ENCODE data around the gene HPSE2.
A peak's percentile ranks its signal among the peaks of the same experiment; 100 is the strongest.

Gene HPSE2

GRCh38 chr10:98608411-98608810, 627.2 kb downstream of the HPSE2 start:
- DNase-seq (ENCODE audit: low read depth, low spot score): peak; percentile 7
- H3K4me3 ChIP-seq (ENCODE audit: low read depth, low read length): no peak overlapping the region
- in situ Hi-C loops (cut with HindIII; ENCODE audit: low sequenced_read_pairs): no loop called here
- no peak for TF ChIP-seq CTCF (IDR thresholded peaks at IDR 0.05; ENCODE audit: low read depth, low read length)

- no peak for DNase-seq (ENCODE audit: low read depth, low spot score)
- H3K4me3 ChIP-seq (ENCODE audit: low read depth, low read length): no peak overlapping the region
- in situ Hi-C loops (cut with HindIII; ENCODE audit: low sequenced_read_pairs): no loop called here
- no peak for TF ChIP-seq CTCF (IDR thresholded peaks at IDR 0.05; ENCODE audit: low read depth, low read length)
These were observed 633.4 kb downstream of the HPSE2 start for GRCh38 chr10:98602224-98602623.

- H3K4me3 ChIP-seq (ENCODE audit: low read depth, low read length): no peak overlapping the region
- in situ Hi-C loops (cut with HindIII; ENCODE audit: low sequenced_read_pairs): no loop called here
- no peak for TF ChIP-seq CTCF (IDR thresholded peaks at IDR 0.05; ENCODE audit: low read depth, low read length)
- DNase-seq (ENCODE audit: low read depth, low spot score): no peak
These were observed 636.5 kb downstream of the HPSE2 start for GRCh38 chr10:98599032-98599610.

- no peak for DNase-seq (ENCODE audit: low read depth, low spot score)
- in situ Hi-C loops (cut with HindIII; ENCODE audit: low sequenced_read_pairs): no loop called here
- H3K4me3 ChIP-seq (ENCODE audit: low read depth, low read length): no peak overlapping the region
- TF ChIP-seq CTCF (IDR thresholded peaks at IDR 0.05; ENCODE audit: low read depth, low read length): no peak
These were observed 639.2 kb downstream of the HPSE2 start for GRCh38 chr10:98596404-98596803.

GRCh38 chr10:98589691-98590090, 646.0 kb downstream of the HPSE2 start:
- DNase-seq (ENCODE audit: low read depth, low spot score): no peak
- in situ Hi-C loops (cut with HindIII; ENCODE audit: low sequenced_read_pairs): no loop called here
- H3K4me3 ChIP-seq (ENCODE audit: low read depth, low read length): no peak overlapping the region
- TF ChIP-seq CTCF (IDR thresholded peaks at IDR 0.05; ENCODE audit: low read depth, low read length): no peak

- TF ChIP-seq CTCF (IDR thresholded peaks at IDR 0.05; ENCODE audit: low read depth, low read length): no peak
- H3K4me3 ChIP-seq (ENCODE audit: low read depth, low read length): no peak overlapping the region
- in situ Hi-C loops (cut with HindIII; ENCODE audit: low sequenced_read_pairs): no loop called here
- no peak for DNase-seq (ENCODE audit: low read depth, low spot score)
These were observed 646.6 kb downstream of the HPSE2 start for GRCh38 chr10:98589007-98589406.
